AG10803 (cell line): ENCODE results near the gene ZNF236.
"Not testable (repeated sequence)": the region's sequence is repeated elsewhere in the genome, so short reads cannot be mapped to it uniquely, and the experiment has no call there.

Experiments used
- DNase-seq: peaks from one replicate; pipeline ENCODE4 v3.0.0; 2010; ENCODE audit warnings: low read depth
- H3K4me3 ChIP-seq: 2 replicates; pipeline ENCODE4 v1.5.1; 2011; ENCODE audit warnings: mild to moderate bottlenecking, low read length, control low read depth
- TF ChIP-seq, protein P1 (sequence below): conservative IDR thresholded peaks from 2 replicates; pipeline ENCODE4 v1.5.1; 2011; ENCODE audit warnings: mild to moderate bottlenecking, low read length, control low read depth, inconsistent platforms

The ZNF236 gene

GRCh38 chr18:76943542-76944339 lies 121.4 kb downstream of the ZNF236 start:
- DNase-seq, result peak; percentile 87
- TF ChIP-seq, protein P1, sequence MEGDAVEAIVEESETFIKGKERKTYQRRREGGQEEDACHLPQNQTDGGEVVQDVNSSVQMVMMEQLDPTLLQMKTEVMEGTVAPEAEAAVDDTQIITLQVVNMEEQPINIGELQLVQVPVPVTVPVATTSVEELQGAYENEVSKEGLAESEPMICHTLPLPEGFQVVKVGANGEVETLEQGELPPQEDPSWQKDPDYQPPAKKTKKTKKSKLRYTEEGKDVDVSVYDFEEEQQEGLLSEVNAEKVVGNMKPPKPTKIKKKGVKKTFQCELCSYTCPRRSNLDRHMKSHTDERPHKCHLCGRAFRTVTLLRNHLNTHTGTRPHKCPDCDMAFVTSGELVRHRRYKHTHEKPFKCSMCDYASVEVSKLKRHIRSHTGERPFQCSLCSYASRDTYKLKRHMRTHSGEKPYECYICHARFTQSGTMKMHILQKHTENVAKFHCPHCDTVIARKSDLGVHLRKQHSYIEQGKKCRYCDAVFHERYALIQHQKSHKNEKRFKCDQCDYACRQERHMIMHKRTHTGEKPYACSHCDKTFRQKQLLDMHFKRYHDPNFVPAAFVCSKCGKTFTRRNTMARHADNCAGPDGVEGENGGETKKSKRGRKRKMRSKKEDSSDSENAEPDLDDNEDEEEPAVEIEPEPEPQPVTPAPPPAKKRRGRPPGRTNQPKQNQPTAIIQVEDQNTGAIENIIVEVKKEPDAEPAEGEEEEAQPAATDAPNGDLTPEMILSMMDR, result no peak
- H3K4me3 ChIP-seq, result no peak overlapping the region

- not testable (repeated sequence) for DNase-seq, H3K4me3 ChIP-seq
Observed at GRCh38 chr18:76944346-76944745, 122.0 kb downstream of the ZNF236 start.

DNA sequence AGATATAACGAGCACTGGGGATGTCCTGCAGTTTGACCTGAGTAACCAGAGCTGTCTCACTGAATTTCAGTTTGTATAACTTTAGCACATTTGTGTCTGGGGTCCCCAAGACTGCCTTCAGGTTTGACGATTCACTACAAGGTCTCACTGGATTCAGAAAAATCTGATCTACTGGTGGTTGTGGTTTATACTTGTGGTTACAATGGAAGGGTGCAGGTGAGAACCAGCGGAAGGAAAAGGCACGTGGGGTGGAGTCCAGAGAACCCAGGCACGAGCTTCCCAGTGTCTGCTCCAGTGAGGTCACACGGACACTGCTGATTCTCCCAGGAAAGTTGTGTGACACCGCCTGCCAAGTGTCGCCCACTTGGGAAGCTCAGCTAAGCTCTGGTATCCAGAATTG lies 126.0 kb downstream of the ZNF236 start:
- no peak for DNase-seq
- no peak overlapping the region for H3K4me3 ChIP-seq
- TF ChIP-seq, protein P1, result no peak

DNA sequence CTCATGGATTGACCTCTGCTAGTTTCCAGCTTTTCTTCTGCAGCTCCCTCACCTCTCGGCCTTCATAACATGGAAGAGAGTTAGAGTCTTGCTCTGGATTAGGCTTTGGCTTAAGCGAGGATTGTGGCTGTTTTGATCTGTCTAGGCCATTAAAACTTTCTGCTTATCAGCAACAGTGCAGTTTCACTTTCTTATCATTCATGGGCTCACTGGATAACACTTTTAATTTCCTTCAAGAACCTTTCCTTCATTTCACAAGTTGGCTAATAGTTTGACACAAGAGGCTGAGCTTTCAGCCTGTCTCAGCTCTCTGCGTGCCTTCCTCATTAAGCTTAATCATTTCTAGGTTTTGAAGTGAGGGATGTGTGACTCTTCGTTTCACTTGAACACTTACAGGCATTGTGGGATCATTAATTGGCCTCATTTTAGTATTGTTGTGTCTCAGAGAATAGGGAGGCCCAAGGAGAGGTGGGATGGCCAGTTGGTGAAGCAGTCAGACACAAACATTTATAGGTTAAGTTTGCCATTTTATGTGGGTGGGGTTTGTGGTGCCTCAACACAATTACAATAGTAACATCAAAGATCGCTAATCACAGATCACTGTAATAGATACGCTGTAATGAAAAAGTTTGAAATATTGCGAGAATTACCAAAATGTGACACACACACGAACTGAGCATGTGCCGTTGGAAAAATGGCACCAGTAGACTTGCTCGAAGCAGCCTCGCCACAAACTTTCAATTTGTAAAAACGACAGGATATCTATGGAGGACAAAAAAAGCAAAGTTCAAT lies 129.3 kb downstream of the ZNF236 start:
- TF ChIP-seq, protein P1, result no peak
- H3K4me3 ChIP-seq, result no peak overlapping the region
- DNase-seq, result no peak

DNA sequence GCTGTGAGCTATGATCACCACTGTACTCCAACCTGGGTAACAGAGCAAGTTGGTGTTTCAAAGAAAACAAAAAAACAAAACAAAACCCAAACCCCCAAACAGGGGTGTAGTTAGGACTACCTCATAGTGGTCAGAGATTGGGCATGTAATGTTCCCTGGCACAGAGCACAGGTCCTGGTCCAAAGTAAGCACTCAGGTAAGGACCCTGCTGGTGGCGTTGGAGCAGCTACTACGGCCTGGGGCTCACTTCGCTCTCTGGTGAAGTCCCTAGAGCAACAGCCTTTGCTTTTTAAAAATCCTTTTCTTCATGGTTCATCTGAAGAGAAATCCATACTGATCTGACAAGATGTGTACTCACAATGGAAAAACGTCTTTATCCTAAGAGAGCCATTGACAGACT lies 130.4 kb downstream of the ZNF236 start:
- no peak for DNase-seq
- H3K4me3 ChIP-seq, result no peak overlapping the region
- TF ChIP-seq, protein P1, result no peak

GRCh38 chr18:76953156-76953555 lies 130.8 kb downstream of the ZNF236 start:
- DNase-seq, result no peak
- TF ChIP-seq, protein P1, result no peak
- no peak overlapping the region for H3K4me3 ChIP-seq

- TF ChIP-seq, protein P1, result no peak
- H3K4me3 ChIP-seq, result no peak overlapping the region
- no peak for DNase-seq
Observed at GRCh38 chr18:76953583-76954233, 131.4 kb downstream of the ZNF236 start.
